Astrocyte of the spinal cord (primary cell): Measurements from ENCODE around the gene CREG2.

ENCODE experiments used
- DNase-seq: peaks from one replicate; pipeline ENCODE4 v3.0.0; 2011; ENCODE audit warnings: low read depth, low spot score
- H3K4me3 ChIP-seq: 2 replicates; pipeline ENCODE4 v1.5.1; 2011; ENCODE audit warnings: low read depth, mild to moderate bottlenecking, low read length, moderate library complexity
- CTCF ChIP-seq: IDR thresholded peaks from 2 replicates; pipeline ENCODE4 v1.5.1; 2012; ENCODE audit warnings: low read depth, mild to moderate bottlenecking, low read length, inconsistent platforms
- in situ Hi-C: cut with HindIII; loops from 2 replicates; pipeline ENCODE4 v1.10.0; 2017; ENCODE audit warnings: low sequenced_read_pairs

The CREG2 gene

DNA sequence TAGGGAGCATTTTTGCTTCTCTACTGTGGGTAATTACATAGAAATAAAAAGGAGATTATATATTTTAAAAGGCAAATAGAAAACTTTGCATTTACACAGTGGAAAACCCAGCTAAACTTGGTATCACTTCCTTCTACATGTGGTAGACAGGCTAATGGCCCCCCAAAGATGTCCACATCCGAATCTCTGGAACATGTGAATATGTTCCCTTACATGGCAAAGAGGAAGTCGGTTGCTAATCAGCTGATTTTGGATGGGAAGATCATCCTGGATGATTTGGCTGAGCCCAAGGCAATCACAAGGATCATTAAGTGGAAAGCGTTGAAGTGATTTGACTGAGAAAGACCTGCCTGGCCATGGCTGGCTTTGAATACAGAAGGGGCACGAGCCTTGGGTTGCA is 26.2 kb downstream of the CREG2 start:
- no peak for DNase-seq
- TF ChIP-seq CTCF: no peak
- in situ Hi-C loops: no loop called here
- H3K4me3 ChIP-seq: no peak overlapping the region

GRCh38 chr2:101360232-101360631 is 27.1 kb downstream of the CREG2 start:
- no peak overlapping the region for H3K4me3 ChIP-seq
- DNase-seq: peak; percentile 44
- no peak for TF ChIP-seq CTCF
- in situ Hi-C loops: no loop called here

GRCh38 chr2:101359410-101359954 is 27.8 kb downstream of the CREG2 start:
- DNase-seq: no peak
- in situ Hi-C loops: no loop called here

GRCh38 chr2:101357376-101357775 is 29.9 kb downstream of the CREG2 start:
- in situ Hi-C loops: no loop called here
- H3K4me3 ChIP-seq: no peak overlapping the region
- no peak for DNase-seq
- no peak for TF ChIP-seq CTCF

More at GRCh38 chr2:101359410-101359954, 27.8 kb downstream of the CREG2 start:
- TF ChIP-seq CTCF: no peak
- no peak overlapping the region for H3K4me3 ChIP-seq

GRCh38 chr2:101356521-101356920 is 30.8 kb downstream of the CREG2 start:
- no peak for TF ChIP-seq CTCF
- H3K4me3 ChIP-seq: no peak overlapping the region
- in situ Hi-C loops: no loop called here
- DNase-seq: peak; percentile 48

DNA sequence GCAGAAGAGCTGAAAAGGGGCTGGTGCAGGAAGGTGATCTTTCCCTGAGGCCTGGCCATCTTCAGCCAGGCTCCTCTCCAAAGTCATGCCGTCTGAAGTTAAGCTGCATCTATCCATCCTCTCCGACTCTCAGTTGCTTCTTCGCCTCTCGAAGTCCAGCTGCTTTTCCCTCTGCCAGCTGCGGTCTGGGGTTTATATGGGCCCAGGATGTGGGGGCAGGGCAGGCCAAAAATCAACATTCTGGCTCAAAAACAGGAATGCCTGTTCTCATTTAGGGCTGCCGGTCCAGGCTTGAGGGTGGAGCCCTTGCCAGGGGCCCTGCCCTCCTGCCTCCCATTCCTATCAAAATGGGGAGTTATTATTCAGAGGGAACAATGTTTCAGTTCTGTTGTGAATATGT is 31.2 kb downstream of the CREG2 start:
- no peak overlapping the region for H3K4me3 ChIP-seq
- TF ChIP-seq CTCF: no peak
- no peak for DNase-seq
- in situ Hi-C loops: no loop called here

GRCh38 chr2:101355401-101356054 is 31.8 kb downstream of the CREG2 start:
- no peak for TF ChIP-seq CTCF
- no peak overlapping the region for H3K4me3 ChIP-seq
- no peak for DNase-seq
- in situ Hi-C loops: no loop called here
